Loucy (cell line): Measurements from ENCODE around the gene TEX261.

Experiments
- H2AFZ ChIP-seq: fragments of 200-600 bp; sonication (generic); 2 replicates; pipeline ENCODE4 v1.6.0; 2016; ENCODE audit warnings: antibody characterized with exemption, mild to moderate bottlenecking, low read length, moderate library complexity
- H3F3A ChIP-seq: fragments of 200-600 bp; 2 replicates; pipeline ENCODE4 v1.6.0; 2016; ENCODE audit warnings: antibody characterized with exemption, low read depth, mild to moderate bottlenecking
- H3K27me3 ChIP-seq: fragments of 200-600 bp; sonication (generic); 2 replicates; pipeline ENCODE4 v1.6.1; 2014; ENCODE audit warnings: low read length, mild to moderate bottlenecking; ENCODE audit not compliant: insufficient read depth, poor library complexity, severe bottlenecking
- H3K36me3 ChIP-seq: fragments of 200-600 bp; sonication (generic); 2 replicates; pipeline ENCODE4 v1.6.1; 2016; ENCODE audit warnings: low read length; ENCODE audit not compliant: insufficient read depth
- H3K4me1 ChIP-seq: fragments of 200-600 bp; sonication (generic); 2 replicates; pipeline ENCODE4 v1.5.1; 2014; ENCODE audit warnings: low read length, mild to moderate bottlenecking; ENCODE audit not compliant: insufficient read depth, poor library complexity, severe bottlenecking
- H3K4me2 ChIP-seq: fragments of 200-600 bp; sonication (generic); 2 replicates; pipeline ENCODE4 v1.6.0; 2014; ENCODE audit warnings: antibody characterized with exemption, low read length, low read depth, mild to moderate bottlenecking; ENCODE audit not compliant: poor library complexity, severe bottlenecking
- H3K4me3 ChIP-seq: fragments of 200-600 bp; sonication (generic); 2 replicates; pipeline ENCODE4 v1.5.1; 2014; ENCODE audit warnings: low read length, mild to moderate bottlenecking, mixed read lengths; ENCODE audit not compliant: poor library complexity, severe bottlenecking
- H3K79me2 ChIP-seq: fragments of 200-600 bp; sonication (generic); 2 replicates; pipeline ENCODE4 v1.6.1; 2014; ENCODE audit warnings: low read length; ENCODE audit not compliant: insufficient read depth
- H3K9ac ChIP-seq: fragments of 200-600 bp; sonication (generic); 2 replicates; pipeline ENCODE4 v1.6.0; 2014; ENCODE audit warnings: mild to moderate bottlenecking, low read depth, low read length, moderate library complexity; ENCODE audit not compliant: poor library complexity, severe bottlenecking
- H3K9me2 ChIP-seq: fragments of 200-600 bp; sonication (generic); replicated peaks from 2 replicates; pipeline ENCODE4 v1.6.1; 2016; ENCODE audit warnings: low read depth, low read length, mixed read lengths
- H3K9me3 ChIP-seq: fragments of 200-600 bp; sonication (generic); 2 replicates; pipeline ENCODE4 v1.6.1; 2014; ENCODE audit warnings: mild to moderate bottlenecking, antibody characterized with exemption, low read length, low read depth; ENCODE audit not compliant: insufficient read depth
- H4K20me1 ChIP-seq: fragments of 200-600 bp; sonication (generic); 2 replicates; pipeline ENCODE4 v1.6.0; 2014; ENCODE audit warnings: antibody characterized with exemption, low read length, mild to moderate bottlenecking; ENCODE audit not compliant: insufficient read depth, poor library complexity, severe bottlenecking
- CTCF ChIP-seq: fragments of 200-600 bp; sonication (generic); conservative IDR thresholded peaks from 2 replicates; pipeline ENCODE4 v1.5.1; 2014; ENCODE audit warnings: mild to moderate bottlenecking, antibody characterized with exemption, low read length
- EZH2phosphoT487 ChIP-seq: fragments of 200-600 bp; IDR thresholded peaks from 2 replicates; pipeline ENCODE4 v1.6.1; 2018; ENCODE audit warnings: antibody characterized with exemption, mild to moderate bottlenecking, moderate library complexity, borderline replicate concordance

The TEX261 gene

GRCh38 chr2:70957798-70958197 is 36.9 kb downstream of the TEX261 start:
- Histone ChIP-seq H3K4me1 (peaks cover 22% of the 10 kb centered on the region), H2AFZ (no peak overlapping the region), H3K27me3 (no peaks in the 10 kb centered on the region), H3K4me2 (peak overlapping the region; percentile 59), H3K36me3 (no peaks in the 10 kb centered on the region), H4K20me1 (no peaks in the 10 kb centered on the region), H3K9me3 (no peaks in the 10 kb centered on the region), H3K4me3 (peak overlapping the region; percentile 28), H3F3A (no peaks in the 10 kb centered on the region), H3K79me2 (no peaks in the 10 kb centered on the region), H3K9me2 (no peaks in the 10 kb centered on the region), H3K9ac (peak overlapping the region; percentile 22)
- TF ChIP-seq EZH2phosphoT487, result no peak
- TF ChIP-seq CTCF, result no peak

- Histone ChIP-seq H4K20me1 (no peaks in the 10 kb centered on the region), H3K9me3 (no peaks in the 10 kb centered on the region), H3K9me2 (no peaks in the 10 kb centered on the region), H3K4me2 (no peak overlapping the region), H3F3A (no peaks in the 10 kb centered on the region), H2AFZ (no peak overlapping the region), H3K4me3 (no peak overlapping the region), H3K9ac (no peak overlapping the region), H3K36me3 (no peaks in the 10 kb centered on the region), H3K27me3 (no peaks in the 10 kb centered on the region), H3K4me1 (peaks cover 22% of the 10 kb centered on the region), H3K79me2 (no peaks in the 10 kb centered on the region)
- TF ChIP-seq CTCF (no peak), EZH2phosphoT487 (no peak)
Measured at GRCh38 chr2:70956141-70956540, 38.5 kb downstream of the TEX261 start.

- H3K27me3 ChIP-seq, result no peaks in the 10 kb centered on the region
- H4K20me1 ChIP-seq, result no peaks in the 10 kb centered on the region
- no peaks in the 10 kb centered on the region for H3K9me3 ChIP-seq
- no peaks in the 10 kb centered on the region for H3K79me2 ChIP-seq
- H3K4me3 ChIP-seq, result no peak overlapping the region
- no peaks in the 10 kb centered on the region for H3F3A ChIP-seq
- TF ChIP-seq CTCF, result no peak
- H3K9ac ChIP-seq, result no peak overlapping the region
- no peak overlapping the region for H3K4me2 ChIP-seq
- no peak overlapping the region for H2AFZ ChIP-seq
- peaks cover 22% of the 10 kb centered on the region for H3K4me1 ChIP-seq
- H3K36me3 ChIP-seq, result no peaks in the 10 kb centered on the region
- H3K9me2 ChIP-seq, result no peaks in the 10 kb centered on the region
Measured at GRCh38 chr2:70954886-70955285, 39.8 kb downstream of the TEX261 start.
